NOMO-1 treated with dmso at 0.1 percent for 144 hours (cell line): Measurements from ENCODE around the gene CDC42EP2.

Source experiments
- DNase-seq: peaks from one replicate; lab custom pipeline; 2025; ENCODE audit not compliant: unreplicated experiment; lab: John Stamatoyannopoulos, UW

The CDC42EP2 gene

DNA sequence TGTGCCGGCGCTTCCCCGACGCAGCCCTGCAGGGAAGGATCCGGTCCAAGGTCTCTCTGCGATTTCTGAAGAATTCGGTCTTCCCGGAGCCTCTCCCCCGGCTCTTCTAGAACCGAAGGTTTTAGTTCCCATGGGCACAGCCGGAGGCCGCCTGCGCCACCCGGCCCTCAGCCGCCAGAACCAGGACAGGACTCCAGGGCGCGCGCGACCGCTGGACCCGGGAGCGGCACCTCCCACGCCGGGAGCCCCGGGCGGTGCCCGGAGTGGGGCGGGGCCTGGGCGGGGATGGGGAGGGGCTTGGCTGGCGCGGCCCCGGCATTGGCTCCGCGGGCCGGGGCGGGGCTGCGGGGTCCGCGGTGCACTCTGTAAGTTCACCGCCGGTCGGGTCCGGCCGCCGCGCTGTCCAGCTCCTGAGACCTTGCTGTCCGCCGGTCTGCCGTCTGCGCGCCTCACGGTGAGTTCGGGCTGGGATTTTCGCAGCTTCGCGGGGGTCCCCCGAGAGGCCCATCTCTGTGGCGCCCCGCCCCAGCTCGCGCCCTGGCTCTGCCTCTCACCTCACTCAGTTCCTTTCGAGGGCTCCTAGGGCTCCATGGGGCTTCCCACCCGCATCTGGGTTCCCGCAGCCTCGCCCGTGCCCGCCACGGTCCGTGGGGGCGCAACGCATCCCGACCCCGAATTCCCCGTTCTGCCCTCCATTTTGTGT lies at the start of gene CDC42EP2:
TSS of gene CDC42EP2 (plus strand) at position 366 of the 703 bp plus-strand sequence. CDS start 6,033 bp downstream, outside the sequence.
- DNase-seq = peak; percentile 33

- DNase-seq = no peak
Measured at GRCh38 chr11:65266210-65266609, 48.5 kb upstream of the CDC42EP2 start.

DNA sequence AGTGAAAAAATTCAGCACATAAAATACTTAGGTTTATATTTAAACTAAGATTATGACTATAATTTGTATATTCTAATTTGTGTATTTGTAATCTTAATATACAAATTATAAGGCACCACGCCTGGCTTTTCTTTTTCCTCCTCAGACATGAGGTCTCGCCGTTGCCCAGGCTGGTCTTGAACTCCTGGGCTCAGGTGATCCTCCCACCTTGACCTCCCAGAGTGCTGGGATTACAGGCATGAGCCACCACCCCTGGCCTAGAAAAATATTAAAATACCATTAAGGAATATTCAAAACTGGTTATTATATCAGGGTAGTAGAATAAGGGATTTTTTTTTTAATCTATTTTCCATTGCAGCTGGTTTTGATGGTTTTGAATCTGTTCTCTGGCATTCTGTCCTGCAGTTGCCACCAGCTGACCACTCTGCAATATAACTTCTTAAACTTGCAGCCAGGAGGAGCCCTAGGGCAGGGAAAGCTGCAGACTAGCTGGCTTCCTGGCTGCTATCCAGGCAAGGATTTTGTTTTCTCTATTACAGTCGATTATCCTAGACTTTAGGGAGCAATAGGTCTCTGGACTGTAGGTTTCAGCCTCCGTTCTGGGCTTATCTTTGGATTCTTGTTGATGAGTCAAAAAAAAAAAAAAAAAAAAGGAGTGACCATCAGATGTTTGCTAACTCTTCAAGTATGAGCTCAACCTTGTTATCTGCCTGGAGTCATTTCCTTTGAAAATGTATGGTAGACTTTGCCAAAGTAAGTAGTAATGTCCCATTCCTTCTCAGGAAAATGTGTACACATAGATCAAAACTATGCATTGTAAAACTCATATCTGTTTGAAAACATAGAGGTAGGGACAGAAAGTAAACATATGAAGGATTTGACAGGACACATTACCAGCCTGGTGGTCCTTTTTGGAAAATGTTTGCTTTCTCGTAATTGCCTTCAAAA lies 39.7 kb upstream of the CDC42EP2 start:
- DNase-seq = no peak

- no peak for DNase-seq
Measured at GRCh38 chr11:65275906-65276305, 38.8 kb upstream of the CDC42EP2 start.

DNA sequence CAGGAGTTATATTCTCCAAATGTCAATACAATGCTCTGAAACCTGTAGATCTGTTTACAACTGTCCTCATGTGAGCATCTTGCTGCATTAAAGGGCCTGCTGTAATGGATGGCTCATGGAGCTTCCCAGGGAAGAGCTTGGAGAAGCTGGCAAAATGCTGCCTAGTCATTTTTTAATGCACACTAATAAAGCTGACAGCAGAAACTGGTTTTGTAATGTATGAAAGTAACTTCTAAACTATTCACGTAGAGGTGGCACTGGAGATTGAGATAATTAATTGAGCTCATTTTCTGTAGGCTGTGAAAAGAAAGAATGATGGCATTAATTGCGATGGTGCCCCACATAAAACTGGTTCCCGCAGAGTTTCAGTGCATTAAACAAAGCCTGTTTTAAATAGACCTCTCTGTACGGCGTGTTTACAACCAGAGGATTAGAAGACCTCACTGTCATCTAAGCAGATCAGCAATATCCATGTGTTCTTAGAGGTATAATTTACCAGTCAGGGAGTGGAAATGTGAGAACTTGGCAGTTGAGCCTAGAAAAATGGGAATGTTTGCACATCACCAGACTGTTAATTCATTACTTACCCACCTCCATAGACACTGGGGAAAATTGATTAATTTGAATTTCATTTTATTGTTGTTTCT lies 36.9 kb upstream of the CDC42EP2 start:
- DNase-seq = no peak

DNA sequence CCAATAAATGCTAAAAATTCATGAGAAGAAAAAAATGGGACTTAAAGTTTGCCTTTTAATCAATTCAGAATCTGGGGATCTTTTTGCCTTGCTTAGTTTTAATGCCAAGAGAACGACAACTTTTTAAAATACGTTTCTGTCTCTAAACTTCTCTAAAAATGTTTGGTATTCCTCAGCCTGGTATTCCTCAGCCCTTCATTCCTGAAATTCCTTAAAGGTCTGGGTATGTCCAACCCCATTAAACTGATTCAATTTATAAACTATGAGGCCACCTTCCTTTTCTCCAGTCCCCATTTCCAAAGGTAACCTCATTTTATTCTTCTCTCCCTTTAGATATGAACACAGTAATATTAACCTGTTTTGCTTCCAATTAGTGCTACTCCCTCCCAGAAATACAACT lies 36.3 kb upstream of the CDC42EP2 start:
- DNase-seq = no peak

GRCh38 chr11:65279279-65279678 lies 35.4 kb upstream of the CDC42EP2 start:
- DNase-seq = no peak

DNA sequence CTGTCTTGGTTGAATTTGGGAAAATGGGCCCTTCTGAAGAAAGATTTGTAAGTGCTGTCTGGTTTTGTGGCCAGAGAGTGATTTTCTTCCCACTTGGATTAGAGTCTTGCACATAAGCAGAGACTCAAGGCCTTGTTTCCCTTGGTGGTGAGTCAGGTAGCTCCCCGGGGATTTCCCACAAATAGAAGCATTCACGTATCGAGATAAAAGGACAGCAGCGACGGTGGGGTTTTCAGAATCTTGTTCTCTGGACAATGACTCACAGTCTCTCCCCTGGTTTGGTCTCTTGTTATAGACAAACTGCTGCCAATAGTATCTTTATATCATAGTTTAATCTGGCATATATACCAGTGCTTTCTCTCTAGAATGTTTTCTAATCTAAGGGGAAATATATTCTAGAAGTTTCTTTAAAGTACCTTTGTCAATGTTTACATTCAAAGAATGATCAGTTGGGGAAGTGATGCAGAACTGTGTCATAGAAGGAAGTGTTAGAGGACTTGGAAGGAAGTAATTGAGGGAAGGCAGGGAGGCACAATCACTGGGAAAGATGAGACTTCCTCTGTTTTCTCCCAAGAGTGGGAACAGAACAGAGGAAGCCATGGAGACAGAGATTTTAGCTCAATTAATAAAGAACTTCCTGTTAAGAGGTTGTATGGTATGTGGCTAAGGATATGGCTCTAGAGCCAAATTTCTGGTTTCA lies 34.8 kb upstream of the CDC42EP2 start:
- DNase-seq = no peak

GRCh38 chr11:65280646-65281045 lies 34.0 kb upstream of the CDC42EP2 start:
- no peak for DNase-seq

GRCh38 chr11:65286686-65287085 lies 28.0 kb upstream of the CDC42EP2 start:
- DNase-seq = no peak

- no peak for DNase-seq
Measured at GRCh38 chr11:65287601-65288000, 27.1 kb upstream of the CDC42EP2 start.

- no peak for DNase-seq
Measured at GRCh38 chr11:65288706-65289536, 25.7 kb upstream of the CDC42EP2 start.

DNA sequence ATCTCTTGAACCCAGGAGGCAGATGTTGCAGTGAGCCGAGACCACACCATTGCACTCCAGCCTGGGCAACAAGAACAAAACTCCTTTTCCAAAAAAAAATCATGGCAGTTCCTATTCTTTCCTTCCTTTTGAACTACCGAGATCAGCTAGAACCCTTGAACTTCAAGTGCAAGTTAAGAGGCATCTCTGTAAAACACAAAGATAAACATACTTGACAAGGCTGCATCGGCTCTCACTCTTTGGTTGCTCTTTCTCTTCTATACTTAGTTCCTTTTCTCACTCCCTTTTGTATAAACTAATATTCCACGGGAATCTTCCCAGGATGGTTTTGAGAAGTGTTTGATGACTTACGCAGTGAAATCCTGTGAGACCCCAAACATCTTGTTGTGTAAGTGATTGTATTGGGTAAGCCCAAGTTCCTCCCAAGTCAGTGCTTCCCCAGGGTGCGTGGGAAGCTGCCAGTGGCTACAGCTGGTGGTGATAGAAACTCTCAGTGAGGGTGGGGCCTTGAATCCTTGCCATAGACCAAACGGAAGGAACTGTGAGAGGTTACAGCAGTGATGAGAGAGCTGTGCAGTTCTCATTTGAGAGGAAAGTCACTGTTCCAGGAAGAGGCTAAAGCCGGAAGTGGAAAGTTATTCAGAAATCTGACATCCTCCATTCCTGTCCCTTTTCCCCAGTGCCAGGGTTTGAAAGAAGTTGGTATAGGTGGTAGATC lies 24.1 kb upstream of the CDC42EP2 start:
- DNase-seq = peak; percentile 84

DNA sequence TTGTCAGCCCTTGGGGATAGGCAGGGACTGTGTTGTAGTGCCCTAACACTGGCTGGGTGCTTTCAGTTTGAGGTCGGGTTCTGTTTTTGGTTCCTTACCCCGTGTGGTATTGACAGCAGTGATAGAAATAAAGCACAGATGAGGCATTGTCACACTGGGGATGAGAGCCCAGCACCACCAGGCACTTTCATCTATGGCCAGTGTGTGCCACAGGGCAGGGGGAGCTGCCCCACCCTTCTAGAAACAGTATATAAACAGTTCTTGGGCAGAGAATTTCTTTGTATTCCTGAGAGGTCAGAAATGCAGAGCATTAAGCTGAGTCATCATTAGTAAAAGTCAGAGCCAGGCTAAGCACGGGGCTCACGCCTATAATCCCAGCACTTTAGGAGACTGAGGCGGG lies 23.1 kb upstream of the CDC42EP2 start:
- no peak for DNase-seq

DNA sequence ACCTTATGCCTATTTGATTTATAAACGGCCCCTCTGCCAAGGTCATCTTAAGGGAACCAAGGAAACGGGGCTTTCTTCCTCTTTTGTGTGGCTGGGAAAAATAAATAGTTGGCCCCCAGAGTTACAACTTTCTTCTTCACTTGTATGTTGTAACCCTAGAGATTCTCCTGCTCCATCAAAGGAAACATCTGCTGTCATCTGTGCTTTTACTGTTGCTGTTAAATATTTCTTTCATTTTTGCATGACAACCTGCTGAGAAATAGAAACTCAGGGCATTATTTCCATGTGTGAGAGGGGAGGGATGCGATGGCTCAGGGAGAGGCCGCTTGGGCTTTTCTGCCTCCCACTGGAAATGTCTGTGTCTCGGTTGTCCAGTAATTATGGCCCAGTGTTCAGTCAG lies 21.8 kb upstream of the CDC42EP2 start:
- no peak for DNase-seq

GRCh38 chr11:65293909-65294381 lies 20.7 kb upstream of the CDC42EP2 start:
- DNase-seq = no peak

DNA sequence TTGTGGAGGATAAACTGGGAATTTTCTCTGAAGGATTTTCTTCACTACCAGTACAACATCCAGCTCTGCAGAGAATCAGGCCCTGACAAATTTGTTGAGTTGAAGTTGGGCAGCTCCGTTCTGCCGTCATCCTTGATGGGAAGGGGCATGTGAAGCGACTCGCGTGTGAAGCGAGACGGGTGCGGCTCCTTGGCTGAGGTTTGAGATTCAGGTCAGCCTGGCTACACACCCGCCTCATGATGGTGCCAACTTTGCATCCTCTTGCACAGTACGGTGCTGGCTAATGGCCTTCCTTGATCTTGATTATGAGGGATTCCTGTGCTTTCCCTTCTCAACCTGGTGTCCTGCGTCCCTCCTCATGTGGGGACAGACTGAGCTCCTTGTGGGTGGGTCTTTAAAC lies 19.7 kb upstream of the CDC42EP2 start:
- no peak for DNase-seq

DNA sequence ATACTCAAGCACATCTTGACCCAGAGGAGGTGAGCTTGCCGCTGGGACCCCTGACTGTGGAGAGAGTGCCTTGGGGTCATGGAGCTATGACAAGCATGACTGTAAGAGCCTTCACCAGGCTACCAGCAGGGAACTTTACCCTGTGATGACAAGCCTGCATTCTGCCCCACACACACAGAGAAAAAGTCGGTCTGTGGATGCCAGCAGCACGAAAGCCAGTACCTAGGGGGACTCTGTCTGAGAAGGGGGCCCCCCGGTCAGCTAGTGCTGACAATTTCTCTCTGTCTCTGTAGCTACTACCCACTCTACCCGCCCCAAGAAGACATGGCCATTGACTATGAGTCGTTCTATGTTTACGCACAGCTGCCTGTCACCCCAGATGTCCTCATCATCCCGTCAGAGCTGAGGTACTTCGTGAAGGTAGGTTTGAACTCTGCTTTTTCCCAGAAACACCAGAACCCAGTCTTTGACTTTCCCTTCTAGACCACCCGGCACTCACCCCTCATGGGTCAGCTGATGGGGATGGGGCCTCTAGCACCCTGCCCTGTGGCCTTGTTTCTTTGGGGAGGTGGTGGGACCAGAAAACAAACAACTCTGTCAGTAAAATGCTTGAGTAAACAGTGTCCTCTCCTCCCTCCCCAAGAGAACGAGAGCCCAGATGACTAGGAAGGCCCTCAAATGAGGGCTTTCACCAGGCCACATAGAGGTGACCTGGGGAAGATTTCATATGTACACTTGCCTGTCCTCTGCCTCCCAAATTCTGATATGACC lies 18.9 kb upstream of the CDC42EP2 start:
- no peak for DNase-seq
